ENCODE data around the gene CFAP141.

DNA sequence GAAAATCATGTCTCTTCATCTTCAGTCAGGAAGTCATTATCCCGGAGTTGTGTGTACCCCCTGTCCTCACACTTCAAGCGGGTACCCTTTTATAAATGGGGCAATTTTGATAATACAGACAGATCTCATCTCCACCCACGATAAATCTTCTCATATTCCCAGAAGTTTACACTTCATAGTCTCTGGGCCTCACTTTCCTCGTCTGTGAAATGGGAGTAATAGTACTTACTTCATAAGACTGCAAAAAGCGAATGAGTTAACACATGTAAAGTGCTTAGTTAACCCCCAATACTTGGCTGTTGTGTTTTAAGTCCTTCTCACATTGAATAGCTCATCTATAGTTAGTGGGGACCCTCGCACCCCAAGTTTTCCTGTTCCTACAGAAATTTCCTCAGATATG, 52.1 kb downstream of the CFAP141 start:
- TF ChIP-seq, protein P1, sequence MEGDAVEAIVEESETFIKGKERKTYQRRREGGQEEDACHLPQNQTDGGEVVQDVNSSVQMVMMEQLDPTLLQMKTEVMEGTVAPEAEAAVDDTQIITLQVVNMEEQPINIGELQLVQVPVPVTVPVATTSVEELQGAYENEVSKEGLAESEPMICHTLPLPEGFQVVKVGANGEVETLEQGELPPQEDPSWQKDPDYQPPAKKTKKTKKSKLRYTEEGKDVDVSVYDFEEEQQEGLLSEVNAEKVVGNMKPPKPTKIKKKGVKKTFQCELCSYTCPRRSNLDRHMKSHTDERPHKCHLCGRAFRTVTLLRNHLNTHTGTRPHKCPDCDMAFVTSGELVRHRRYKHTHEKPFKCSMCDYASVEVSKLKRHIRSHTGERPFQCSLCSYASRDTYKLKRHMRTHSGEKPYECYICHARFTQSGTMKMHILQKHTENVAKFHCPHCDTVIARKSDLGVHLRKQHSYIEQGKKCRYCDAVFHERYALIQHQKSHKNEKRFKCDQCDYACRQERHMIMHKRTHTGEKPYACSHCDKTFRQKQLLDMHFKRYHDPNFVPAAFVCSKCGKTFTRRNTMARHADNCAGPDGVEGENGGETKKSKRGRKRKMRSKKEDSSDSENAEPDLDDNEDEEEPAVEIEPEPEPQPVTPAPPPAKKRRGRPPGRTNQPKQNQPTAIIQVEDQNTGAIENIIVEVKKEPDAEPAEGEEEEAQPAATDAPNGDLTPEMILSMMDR (IDR thresholded peaks at IDR 0.05): no peak
- TF ChIP-seq ATF3 (CRISPR knock-in tag; conservative IDR thresholded peaks at IDR 0.05): no peak
- TF ChIP-seq, protein P2, sequence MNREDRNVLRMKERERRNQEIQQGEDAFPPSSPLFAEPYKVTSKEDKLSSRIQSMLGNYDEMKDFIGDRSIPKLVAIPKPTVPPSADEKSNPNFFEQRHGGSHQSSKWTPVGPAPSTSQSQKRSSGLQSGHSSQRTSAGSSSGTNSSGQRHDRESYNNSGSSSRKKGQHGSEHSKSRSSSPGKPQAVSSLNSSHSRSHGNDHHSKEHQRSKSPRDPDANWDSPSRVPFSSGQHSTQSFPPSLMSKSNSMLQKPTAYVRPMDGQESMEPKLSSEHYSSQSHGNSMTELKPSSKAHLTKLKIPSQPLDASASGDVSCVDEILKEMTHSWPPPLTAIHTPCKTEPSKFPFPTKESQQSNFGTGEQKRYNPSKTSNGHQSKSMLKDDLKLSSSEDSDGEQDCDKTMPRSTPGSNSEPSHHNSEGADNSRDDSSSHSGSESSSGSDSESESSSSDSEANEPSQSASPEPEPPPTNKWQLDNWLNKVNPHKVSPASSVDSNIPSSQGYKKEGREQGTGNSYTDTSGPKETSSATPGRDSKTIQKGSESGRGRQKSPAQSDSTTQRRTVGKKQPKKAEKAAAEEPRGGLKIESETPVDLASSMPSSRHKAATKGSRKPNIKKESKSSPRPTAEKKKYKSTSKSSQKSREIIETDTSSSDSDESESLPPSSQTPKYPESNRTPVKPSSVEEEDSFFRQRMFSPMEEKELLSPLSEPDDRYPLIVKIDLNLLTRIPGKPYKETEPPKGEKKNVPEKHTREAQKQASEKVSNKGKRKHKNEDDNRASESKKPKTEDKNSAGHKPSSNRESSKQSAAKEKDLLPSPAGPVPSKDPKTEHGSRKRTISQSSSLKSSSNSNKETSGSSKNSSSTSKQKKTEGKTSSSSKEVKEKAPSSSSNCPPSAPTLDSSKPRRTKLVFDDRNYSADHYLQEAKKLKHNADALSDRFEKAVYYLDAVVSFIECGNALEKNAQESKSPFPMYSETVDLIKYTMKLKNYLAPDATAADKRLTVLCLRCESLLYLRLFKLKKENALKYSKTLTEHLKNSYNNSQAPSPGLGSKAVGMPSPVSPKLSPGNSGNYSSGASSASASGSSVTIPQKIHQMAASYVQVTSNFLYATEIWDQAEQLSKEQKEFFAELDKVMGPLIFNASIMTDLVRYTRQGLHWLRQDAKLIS (CRISPR knock-in tag; IDR thresholded peaks at IDR 0.05; ENCODE audit: borderline replicate concordance): no peak
- no peak for TF ChIP-seq CREB1 (CRISPR knock-in tag; IDR thresholded peaks at IDR 0.05)
- TF ChIP-seq JUN (CRISPR knock-in tag; IDR thresholded peaks at IDR 0.05): no peak
- TF ChIP-seq CBFB (CRISPR knock-in tag; IDR thresholded peaks at IDR 0.05; ENCODE audit: low read depth): no peak
- TF ChIP-seq, protein P3, sequence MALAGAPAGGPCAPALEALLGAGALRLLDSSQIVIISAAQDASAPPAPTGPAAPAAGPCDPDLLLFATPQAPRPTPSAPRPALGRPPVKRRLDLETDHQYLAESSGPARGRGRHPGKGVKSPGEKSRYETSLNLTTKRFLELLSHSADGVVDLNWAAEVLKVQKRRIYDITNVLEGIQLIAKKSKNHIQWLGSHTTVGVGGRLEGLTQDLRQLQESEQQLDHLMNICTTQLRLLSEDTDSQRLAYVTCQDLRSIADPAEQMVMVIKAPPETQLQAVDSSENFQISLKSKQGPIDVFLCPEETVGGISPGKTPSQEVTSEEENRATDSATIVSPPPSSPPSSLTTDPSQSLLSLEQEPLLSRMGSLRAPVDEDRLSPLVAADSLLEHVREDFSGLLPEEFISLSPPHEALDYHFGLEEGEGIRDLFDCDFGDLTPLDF (CRISPR knock-in tag; IDR thresholded peaks at IDR 0.05): no peak
- no peak for TF ChIP-seq NR3C1 (CRISPR knock-in tag; conservative IDR thresholded peaks at IDR 0.05; ENCODE audit: low read depth)
- no peak for TF ChIP-seq USF1 (CRISPR knock-in tag; IDR thresholded peaks at IDR 0.05)

Data from WTC11 (cell line).